IPS DF 6.9 (cell line): Measurements from ENCODE around the gene ANTXR1.

Experiments used
- DNase-seq: peaks from one replicate; pipeline ENCODE4 v3.0.0-alpha.2; 2013; ENCODE audit warnings: low read depth, low spot score
- H3K27ac ChIP-seq: one replicate; pipeline ENCODE4 v1.5.1; 2013; ENCODE audit warnings: low read length, control low read depth
- H3K27me3 ChIP-seq: 2 replicates; pipeline ENCODE4 v1.6.1; 2013; ENCODE audit warnings: mild to moderate bottlenecking, low read length; ENCODE audit not compliant: control insufficient read depth, insufficient read depth
- H3K36me3 ChIP-seq: 2 replicates; pipeline ENCODE4 v1.6.1; 2013; ENCODE audit warnings: low read length; ENCODE audit not compliant: control insufficient read depth, insufficient read depth
- H3K4me1 ChIP-seq: 2 replicates; pipeline ENCODE4 v1.6.1; 2013; ENCODE audit warnings: low read length; ENCODE audit not compliant: control insufficient read depth, insufficient read depth
- H3K4me3 ChIP-seq: 2 replicates; pipeline ENCODE4 v1.5.1; 2013; ENCODE audit warnings: mild to moderate bottlenecking, low read length
- H3K9me3 ChIP-seq: 2 replicates; pipeline ENCODE4 v1.6.1; 2013; ENCODE audit warnings: low read length, inconsistent platforms; ENCODE audit not compliant: control insufficient read depth, insufficient read depth
- WGBS: extraction: QIAGEN DNeasy Blood & Tissue Kit; methylation state at CpG from one replicate; pipeline ENCODE4 v1.1.7; 2013; ENCODE audit warnings: mixed read lengths, missing lambda C conversion rate; ENCODE audit not compliant: insufficient read length, insufficient coverage; 5-methylcytosine and 5-hydroxymethylcytosine counted together

Gene ANTXR1

DNA sequence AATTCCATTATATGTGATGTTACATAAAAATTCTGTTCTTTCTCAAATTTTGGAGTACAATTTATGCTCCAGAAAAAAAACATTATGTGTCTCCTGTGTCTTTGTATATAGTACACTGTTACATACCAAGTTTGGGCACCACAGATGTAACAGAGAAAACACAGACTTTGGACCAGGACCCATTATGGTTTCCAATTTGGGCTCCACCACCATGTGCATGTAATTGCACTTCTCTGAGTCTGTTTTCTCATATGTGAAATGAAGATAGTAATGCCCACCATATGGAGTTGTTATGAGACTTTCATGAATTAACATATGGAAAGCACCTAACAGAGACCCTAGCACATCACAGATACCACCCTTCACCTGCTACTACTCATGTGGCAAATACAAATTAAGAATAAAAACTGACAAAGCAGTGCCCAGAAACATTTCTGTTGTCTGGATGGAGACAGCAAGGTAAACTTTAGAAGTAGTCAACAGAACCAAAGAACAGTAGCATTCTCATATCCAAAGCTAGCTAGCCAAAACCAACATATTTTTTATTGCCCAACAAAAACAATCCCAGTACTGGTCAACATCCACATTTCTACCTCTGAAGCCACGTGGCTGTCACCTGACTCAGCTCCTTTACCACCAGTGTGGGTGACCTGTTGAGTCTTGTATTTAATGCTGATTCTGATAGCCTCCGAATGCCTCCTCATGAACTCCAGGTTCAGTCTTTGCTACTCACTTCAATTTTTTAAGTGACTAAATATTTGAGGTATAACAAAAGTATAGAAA is 42.9 kb downstream of the ANTXR1 start:
- no peak overlapping the region for H3K4me3 ChIP-seq

DNA sequence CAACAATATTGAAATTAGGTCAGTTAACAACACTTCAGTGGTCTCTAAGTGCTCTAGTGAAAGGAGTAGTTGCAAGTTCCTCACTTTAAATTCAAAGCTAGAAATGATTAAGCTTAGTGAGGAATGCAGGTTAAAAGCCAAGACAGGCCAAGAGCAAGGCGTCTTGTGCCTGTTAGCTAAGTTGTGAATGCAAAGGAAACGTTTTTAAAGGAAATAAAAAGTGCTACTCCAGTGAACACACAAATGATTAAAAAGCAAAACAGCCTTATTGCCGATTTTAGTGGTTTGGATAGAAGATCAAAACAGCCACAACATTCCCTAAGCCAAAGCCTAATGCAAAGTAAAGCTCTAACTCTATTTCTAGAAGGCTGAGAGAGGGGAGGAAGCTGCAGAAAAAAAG is 44.7 kb downstream of the ANTXR1 start:
- H3K4me3 ChIP-seq: no peak overlapping the region
- WGBS: no CpG with 5 or more reads among the region's 3 CpGs
- no peaks in the 10 kb centered on the region for H3K9me3 ChIP-seq
- no peaks in the 10 kb centered on the region for H3K27me3 ChIP-seq
- no peak overlapping the region for H3K27ac ChIP-seq
- DNase-seq: no peak
- H3K4me1 ChIP-seq: no peaks in the 10 kb centered on the region
- no peaks in the 10 kb centered on the region for H3K36me3 ChIP-seq

More for the DNA sequence above, 42.9 kb downstream of the ANTXR1 start:
- Histone ChIP-seq H3K4me1 (no peaks in the 10 kb centered on the region), H3K27me3 (no peaks in the 10 kb centered on the region), H3K9me3 (no peaks in the 10 kb centered on the region), H3K27ac (no peak overlapping the region), H3K36me3 (no peaks in the 10 kb centered on the region)
- no peak for DNase-seq
- WGBS: no CpG with 5 or more reads among the region's 2 CpGs

DNA sequence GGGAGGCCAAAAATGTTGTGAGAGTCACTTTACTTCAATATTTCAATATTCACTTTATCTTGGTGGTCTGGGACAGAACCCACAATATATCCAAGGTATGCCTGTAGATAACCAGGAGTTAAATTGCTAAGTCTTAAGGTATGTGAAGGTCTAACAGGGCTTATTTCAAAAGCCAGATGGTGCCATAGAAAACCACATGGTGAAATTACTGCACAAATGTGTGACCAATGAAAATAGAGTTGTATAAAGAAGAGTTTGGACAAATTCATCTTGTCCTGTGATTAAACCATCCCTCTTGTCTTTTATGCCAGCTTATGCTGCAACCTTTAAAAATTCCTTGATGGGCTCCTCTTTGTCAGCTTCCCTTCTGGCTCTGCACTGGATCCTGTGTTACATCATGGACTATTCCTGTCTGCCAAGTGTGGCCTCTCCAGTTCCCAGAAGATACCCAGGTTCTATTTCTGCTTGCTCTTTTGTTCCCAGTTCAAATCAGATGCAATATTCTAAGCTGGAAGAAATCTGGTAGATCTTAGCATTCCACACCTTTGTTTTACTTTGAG is 46.8 kb downstream of the ANTXR1 start:
- no peak for DNase-seq
- Histone ChIP-seq H3K4me3 (no peak overlapping the region), H3K4me1 (no peaks in the 10 kb centered on the region), H3K27me3 (no peaks in the 10 kb centered on the region), H3K27ac (no peak overlapping the region), H3K9me3 (no peaks in the 10 kb centered on the region), H3K36me3 (no peaks in the 10 kb centered on the region)

DNA sequence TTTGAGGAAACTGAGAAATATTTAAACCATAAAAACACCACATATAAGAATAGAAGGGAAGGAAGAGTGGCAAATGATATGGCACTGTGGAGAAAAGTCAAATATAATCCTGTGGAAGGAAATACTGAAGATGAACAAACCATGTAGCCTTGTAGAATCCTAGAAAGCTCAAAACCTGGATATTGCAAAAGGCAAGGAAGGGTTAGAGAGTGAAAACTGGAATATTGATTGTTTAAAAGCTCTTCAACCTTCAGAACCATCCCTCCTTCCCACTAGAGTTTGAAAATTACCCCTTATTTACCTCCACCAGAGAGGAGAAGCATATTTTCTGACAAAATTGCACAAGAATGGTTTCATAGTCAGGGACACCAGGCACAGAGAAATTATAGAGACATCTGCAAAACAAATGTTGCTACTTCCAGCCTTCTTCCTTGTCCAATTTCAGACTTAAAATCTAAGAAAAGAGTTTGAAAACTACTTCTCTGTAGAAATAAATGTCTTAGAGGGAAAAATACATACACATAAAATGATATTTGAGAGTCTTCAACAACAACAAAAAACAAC is 48.0 kb downstream of the ANTXR1 start:
- H3K27me3 ChIP-seq: no peaks in the 10 kb centered on the region
- H3K4me1 ChIP-seq: no peaks in the 10 kb centered on the region
- DNase-seq: no peak
- no peaks in the 10 kb centered on the region for H3K9me3 ChIP-seq
- H3K4me3 ChIP-seq: no peak overlapping the region
- no peaks in the 10 kb centered on the region for H3K36me3 ChIP-seq
- H3K27ac ChIP-seq: no peak overlapping the region

DNA sequence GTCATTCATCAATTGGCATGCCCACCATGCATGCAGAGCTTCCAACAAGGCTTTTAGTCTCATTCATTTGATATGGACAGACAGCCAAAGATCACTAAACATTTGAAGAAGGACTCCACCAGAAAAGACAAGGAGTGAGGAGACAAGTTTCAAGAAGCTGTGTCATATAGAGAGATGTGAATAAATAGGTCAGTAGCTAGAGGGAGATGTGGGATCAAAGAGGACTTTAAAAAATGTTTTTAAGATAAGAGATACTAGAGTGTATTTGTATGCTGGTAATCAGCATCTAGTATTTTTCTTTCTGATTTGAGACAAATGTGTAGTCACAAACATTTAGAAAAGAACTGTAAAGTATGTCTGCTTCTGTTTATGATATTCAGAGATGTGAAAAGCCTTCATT is 48.5 kb downstream of the ANTXR1 start:
- no peak for DNase-seq
- no peaks in the 10 kb centered on the region for H3K4me1 ChIP-seq

DNA sequence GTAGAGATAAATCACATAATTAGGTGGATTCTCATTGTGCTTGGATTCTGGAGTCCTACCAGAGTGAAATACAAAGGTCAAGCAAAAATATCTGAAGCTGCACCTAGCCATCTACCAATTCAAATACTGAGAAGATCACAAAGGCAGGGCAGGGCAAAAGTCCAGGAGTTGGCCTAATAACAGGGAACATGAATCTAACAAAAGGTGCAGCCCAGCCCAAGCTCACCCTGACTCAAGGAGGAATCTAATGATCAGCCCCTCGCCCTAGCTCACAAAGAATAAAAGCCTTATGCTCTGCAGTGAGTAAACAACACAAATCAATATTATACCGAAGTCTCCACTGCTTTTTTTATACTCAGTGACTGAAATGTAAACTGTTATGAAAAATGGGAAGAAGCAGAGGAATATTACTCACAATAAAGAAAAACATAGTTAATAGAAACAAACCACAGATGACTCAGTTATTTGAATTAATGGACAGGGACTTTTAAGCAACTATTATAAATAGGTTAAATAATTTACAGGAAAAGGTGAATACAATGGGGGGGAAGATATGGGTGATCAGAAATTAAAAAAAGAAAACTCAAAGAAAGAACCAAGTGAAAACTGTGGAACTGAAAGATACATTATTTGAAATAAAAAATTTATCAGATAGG is 49.5 kb downstream of the ANTXR1 start:
- Histone ChIP-seq H3K27me3 (no peaks in the 10 kb centered on the region), H3K27ac (no peak overlapping the region), H3K4me3 (no peak overlapping the region), H3K9me3 (no peaks in the 10 kb centered on the region), H3K36me3 (no peaks in the 10 kb centered on the region), H3K4me1 (no peaks in the 10 kb centered on the region)
- WGBS: no CpG with 5 or more reads among the region's 2 CpGs
- no peak for DNase-seq

More for the DNA sequence above, 48.5 kb downstream of the ANTXR1 start:
- H3K27me3 ChIP-seq: no peaks in the 10 kb centered on the region
- H3K36me3 ChIP-seq: no peaks in the 10 kb centered on the region
- H3K9me3 ChIP-seq: no peaks in the 10 kb centered on the region
- no peak overlapping the region for H3K4me3 ChIP-seq
- no peak overlapping the region for H3K27ac ChIP-seq

DNA sequence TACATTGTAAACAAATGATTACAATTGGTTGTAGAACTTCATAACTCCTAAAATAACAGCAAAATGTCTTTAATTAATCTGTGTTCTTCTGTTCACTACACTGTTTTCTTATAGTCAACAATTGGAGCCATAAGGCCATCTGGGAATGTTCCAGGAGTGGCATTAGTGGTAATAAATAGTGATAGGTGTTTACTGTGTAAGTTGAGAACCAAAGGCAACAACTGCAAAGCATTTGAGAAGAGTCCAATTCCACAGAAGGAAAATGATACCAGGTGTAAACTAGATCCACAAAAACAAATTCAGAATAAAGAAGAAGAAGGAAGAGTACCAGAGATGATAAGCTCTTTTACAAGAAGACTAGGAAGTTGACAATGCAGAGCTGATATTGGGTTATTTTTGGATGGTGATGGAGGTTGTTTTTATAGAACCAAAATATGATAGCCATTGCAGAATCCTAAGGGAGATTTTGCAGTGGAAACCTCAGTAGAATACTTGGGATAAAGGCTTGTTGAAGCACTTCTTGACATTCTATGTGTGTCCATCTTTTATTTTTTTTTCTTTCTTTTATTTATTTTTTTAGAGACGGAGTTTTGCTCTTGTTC is 52.9 kb downstream of the ANTXR1 start:
- H3K27me3 ChIP-seq: no peaks in the 10 kb centered on the region
- no peaks in the 10 kb centered on the region for H3K36me3 ChIP-seq
- no CpG with 5 or more reads among the region's 1 CpG for WGBS
- no peak for DNase-seq
- no peaks in the 10 kb centered on the region for H3K4me1 ChIP-seq
- H3K27ac ChIP-seq: no peak overlapping the region
- H3K9me3 ChIP-seq: no peaks in the 10 kb centered on the region
- H3K4me3 ChIP-seq: no peak overlapping the region

DNA sequence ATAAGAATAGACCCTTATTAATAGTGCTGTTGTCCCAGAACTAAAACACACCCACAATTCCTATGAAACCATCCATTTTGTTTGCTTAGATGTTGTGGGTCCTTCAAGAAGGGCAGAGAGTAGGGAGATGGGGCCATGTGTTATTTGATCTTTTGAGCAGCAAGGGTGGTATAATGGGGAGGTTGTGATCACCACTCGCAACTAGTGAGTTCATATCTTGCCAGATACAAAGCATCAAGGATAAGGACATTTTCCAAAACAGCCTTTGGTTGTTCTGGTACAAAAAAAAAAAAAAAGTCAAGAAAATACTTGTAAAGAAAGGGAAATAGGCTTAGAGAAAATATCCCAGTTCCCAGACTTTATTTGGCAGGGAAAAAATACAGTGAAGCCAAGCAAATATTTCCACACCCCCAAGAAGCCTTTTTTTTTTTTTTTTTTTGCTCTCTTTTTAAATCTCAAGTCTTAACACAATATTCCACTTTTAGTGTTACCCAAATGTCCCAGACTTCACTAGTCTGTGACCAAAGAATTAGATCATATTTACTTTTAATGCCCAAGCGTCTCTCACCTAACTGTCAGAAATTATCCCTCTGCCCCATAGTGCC is 54.1 kb downstream of the ANTXR1 start:
- Histone ChIP-seq H3K27ac (no peak overlapping the region), H3K27me3 (no peaks in the 10 kb centered on the region), H3K4me1 (no peaks in the 10 kb centered on the region), H3K36me3 (no peaks in the 10 kb centered on the region), H3K4me3 (no peak overlapping the region), H3K9me3 (no peaks in the 10 kb centered on the region)
- WGBS: no CpG with 5 or more reads among the region's 2 CpGs
- no peak for DNase-seq

DNA sequence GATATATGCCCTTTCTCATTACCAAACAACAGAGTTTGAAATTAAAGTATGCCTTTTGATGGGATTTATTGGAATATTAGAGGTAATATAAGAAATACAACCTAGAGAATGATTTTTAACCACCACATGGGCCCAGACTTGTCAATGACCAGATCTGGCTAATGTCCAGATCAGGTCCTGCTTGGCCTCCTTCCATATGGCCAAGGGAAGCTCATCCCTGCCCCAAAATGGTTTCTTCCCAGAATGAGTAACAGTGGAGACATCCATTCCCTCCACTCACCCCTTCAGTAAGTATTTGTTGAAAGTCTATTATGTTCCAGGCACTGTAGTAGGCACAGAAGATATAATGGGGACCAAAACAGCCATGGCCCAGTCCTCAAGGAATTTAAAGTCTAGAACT is 54.9 kb downstream of the ANTXR1 start:
- Histone ChIP-seq H3K27me3 (no peaks in the 10 kb centered on the region), H3K36me3 (no peaks in the 10 kb centered on the region), H3K4me3 (no peak overlapping the region), H3K4me1 (no peaks in the 10 kb centered on the region), H3K9me3 (no peaks in the 10 kb centered on the region), H3K27ac (no peak overlapping the region)
- DNase-seq: no peak

DNA sequence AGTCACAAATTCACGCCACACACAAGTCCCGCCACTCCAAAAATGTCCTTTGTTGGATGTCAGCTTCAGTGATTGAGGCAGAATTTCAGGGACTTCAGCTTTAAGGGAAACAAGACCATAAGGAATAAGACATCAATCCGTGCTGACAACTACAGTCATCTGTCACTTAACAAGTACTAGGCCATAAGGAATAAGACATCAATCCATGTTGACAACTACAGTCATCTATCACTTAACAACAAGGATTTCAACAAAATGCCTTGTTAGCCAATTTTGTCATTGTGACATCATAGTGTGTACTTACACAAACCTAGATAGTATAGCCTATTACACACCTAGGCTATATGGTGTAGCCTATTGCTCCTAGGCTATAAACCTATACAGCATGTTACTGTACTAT is 58.0 kb downstream of the ANTXR1 start:
- no CpG with 5 or more reads among the region's 3 CpGs for WGBS
- Histone ChIP-seq H3K9me3 (no peaks in the 10 kb centered on the region), H3K27me3 (no peaks in the 10 kb centered on the region), H3K4me1 (no peaks in the 10 kb centered on the region), H3K36me3 (no peaks in the 10 kb centered on the region), H3K27ac (no peak overlapping the region), H3K4me3 (no peak overlapping the region)
- no peak for DNase-seq
